B cell (primary cell): ENCODE measurements around the gene C1QL3.

Experiments used
- CTCF ChIP-seq: fragments of 200-600 bp; IDR thresholded peaks from one replicate; pipeline ENCODE4 v1.8.0; 2022; ENCODE audit warnings: antibody characterized with exemption, mild to moderate bottlenecking
- EZH2 ChIP-seq: IDR thresholded peaks from 2 replicates; pipeline ENCODE4 v1.6.1; 2012; ENCODE audit warnings: borderline replicate concordance, low read depth, mild to moderate bottlenecking, moderate library complexity, low read length; ENCODE audit not compliant: insufficient read depth, poor library complexity, severe bottlenecking

- no peak for TF ChIP-seq CTCF
- TF ChIP-seq EZH2, result no peak
These were observed 55.7 kb downstream of the C1QL3 start for GRCh38 chr10:16466001-16466400.
